HG02840 (cell line): ENCODE data around the gene NCOR1.

Source experiments
- ATAC-seq: cut with Tn5 transposase; IDR thresholded peaks from one replicate; pipeline ENCODE4 v1.9.1; 2021; ENCODE audit warnings: mild to moderate bottlenecking, moderate library complexity, moderate number of reproducible peaks; ENCODE audit not compliant: unreplicated experiment, low FRiP score

NCOR1 gene

GRCh38 chr17:16046966-16047365 lies 168.4 kb downstream of the NCOR1 start:
- no peak for ATAC-seq

DNA sequence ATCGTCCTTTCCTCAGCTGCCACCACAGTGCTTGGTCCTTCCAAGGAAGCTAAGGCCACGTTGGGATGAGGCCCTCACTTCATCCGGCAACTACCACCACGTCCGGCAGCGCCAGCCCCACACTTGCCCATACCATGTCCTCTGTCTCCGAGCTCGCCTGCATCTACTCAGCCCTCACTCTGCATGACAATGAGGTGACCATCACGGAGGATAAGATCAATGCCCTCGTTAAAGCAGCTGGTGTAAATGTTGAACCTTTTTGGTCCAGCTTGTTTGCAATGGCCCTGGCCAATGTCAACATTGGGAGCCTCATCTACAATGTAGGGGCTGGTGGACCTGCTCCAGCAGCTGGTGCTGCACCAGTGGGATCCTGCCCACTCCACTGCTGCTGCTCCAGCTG lies 170.8 kb downstream of the NCOR1 start:
- no peak for ATAC-seq

DNA sequence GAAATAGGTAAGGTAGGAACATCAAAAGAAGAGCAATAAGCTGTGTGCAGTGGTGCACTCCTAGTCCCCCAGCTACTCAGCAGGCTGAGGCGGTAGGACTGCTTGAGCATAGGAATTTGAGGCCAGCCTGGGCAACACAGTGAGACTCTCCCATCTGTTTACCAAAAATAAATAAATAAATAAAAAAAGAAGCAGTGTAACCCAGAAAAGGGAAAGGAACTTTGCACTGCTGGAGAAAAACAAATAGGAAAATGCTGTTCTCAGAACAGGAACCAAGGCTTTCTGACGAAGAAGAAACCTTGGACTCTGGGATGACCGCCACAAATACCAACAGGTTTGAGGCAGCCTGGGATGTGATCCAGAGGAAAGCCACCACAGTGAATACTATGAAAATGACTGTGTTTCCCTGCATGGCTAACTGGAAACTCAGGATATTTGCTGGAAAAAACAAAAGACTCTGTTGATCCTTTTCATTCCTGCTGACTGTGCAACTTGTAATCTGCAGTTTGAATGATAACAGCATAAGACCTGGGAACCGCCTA lies 174.6 kb downstream of the NCOR1 start:
- no peak for ATAC-seq

DNA sequence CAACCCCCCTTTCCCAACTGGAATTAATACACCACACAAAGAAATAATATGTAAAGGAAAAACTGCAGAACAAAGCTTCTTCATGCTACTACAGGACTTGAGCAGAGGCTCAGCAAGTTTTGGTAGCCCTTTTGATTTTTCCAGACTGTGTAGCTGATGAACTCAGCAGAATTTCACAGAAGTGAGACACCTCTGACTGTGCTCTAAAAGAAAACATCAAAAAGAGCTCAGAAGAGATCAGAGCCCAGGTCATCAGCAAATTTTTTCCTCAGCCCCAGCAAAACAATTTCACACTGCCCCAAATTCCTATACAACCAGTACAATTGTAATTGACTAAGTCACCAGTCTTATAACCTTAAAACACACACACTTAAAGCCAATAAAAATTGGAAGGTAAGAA lies 177.7 kb downstream of the NCOR1 start:
- no peak for ATAC-seq

DNA sequence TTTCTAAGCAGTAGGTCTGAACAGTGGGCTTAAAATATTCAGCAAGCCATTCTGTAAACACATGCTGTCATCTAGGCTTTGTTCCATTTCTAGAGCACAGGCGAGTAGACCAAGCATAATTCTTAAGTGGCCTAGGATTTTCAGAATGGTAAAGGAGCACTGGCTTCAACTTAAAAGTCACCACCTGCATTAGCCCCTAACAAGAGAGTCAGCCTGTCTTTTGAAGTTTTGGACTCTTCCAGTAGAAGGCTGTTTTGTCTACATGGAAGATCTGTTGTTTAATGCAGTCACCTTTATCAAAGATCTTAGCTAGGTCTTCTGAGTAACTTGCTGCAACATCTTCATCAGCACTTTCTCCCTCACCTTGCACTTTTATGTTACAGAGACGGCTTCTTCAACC lies 179.1 kb downstream of the NCOR1 start:
- no peak for ATAC-seq

DNA sequence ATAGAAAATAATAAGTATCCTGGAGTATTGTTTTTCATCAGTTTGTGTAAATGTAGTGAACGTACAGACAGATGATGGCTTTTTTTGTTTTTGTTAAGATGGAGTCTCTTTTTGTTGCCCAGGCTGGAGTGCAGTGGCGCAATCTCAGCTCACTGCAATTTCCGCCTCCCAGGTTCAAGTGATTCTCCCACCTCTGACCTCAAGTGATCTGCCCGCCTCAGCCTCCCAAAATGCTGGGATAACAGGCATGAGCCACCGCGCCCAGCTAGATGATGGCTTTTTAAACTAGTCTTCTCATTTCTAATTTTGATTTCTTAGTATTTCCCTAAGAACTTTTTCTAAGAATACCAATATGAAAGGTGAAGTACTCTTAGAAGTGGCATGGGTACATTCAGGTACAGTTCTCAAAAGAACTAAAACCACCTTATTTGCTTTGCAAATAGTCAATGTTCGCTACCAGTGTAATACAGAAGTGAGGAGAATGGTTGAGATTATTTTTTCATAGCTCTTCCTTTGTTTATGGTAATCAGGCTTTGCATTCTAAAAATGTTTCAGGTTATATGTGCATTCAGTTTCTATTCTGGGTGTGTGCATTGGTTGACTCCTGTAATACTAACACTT lies 181.5 kb downstream of the NCOR1 start:
- no peak for ATAC-seq

DNA sequence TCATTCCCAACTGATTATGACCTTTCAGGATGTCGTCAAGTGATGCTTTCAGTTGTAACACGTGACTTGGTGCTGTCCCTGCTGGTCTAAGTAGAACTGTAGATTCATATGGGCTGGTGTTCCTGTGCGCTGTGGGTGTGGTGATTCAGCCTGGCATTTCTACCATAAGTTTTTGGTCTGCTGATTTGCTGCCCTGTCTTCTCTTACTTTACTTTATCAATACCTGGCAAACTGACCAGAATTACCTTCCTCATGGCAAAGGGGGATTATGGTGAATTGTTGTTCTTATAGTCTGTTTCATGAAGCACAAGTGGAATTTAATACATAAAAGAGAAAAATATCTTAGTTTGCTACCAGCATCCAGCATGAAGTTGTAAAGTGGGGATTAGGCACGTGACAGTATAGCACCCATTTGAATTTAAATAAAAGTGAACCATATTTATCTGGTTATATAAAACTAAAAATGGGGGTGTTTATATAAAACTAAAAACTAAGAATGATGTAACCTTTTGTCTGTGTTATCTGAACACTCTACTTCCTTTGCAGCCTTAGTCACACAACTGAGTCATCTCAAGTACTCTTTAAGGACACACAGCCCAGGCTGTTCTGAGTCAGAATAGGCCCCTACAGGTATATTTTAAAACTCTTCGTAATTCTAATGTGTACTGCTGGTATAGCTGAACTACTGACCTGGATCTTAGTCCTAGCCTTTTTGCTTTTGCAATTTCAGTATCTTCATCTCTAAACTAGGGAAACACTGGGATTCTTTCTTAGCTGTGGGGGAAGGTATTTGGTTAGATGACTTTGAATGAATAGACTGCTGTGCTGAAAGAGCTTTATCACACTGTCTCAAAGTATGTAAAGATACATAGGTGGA lies 187.4 kb downstream of the NCOR1 start:
- peak; percentile 61 for ATAC-seq

- no peak for ATAC-seq
Observed at GRCh38 chr17:16026895-16027294, 188.4 kb downstream of the NCOR1 start.

GRCh38 chr17:16025202-16025601 lies 190.1 kb downstream of the NCOR1 start:
- no peak for ATAC-seq

GRCh38 chr17:16023881-16024280 lies 191.5 kb downstream of the NCOR1 start:
- ATAC-seq = no peak

GRCh38 chr17:16019347-16019746 lies 196.0 kb downstream of the NCOR1 start:
- ATAC-seq = no peak

DNA sequence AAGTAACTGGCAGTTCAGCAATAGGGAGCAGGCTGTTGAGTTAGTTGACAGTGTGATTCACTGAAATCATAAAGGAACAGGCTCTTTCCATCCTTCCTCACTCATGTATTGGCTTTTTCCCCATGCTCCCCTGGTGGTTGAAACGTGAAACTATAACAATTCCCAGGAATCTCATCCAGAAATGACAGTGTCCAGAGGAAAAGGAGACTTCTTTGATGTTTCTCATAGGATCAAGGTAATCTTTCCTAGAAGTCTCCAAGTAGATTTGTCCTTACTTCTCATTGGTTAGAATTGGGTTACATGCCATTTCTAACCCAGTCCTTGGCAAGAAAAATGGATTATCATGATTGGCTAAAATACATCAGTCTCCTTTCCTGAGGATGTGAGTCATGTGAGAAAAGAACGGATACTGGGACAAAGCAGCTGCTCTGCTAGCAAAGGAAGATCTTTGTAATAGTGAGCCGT lies 201.4 kb downstream of the NCOR1 start:
- no peak for ATAC-seq

DNA sequence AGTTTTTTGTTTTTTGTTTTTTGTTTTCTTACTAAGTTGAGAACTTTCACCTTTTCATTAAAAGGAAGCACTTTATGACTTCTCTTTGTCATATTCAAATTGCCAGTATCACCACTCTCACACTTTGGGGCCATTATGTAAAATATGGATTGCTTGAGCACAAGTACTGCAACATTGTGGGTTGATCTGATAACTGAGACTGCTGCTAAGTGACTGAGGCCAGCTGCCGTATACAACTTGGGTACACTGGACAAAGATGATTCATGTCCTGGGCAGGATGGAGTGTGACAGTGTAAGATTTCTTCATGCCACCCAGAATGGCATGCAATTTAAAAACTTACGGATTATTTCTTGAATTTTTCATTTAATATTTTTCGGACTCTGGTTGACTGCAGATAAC lies 207.9 kb downstream of the NCOR1 start:
- no peak for ATAC-seq

DNA sequence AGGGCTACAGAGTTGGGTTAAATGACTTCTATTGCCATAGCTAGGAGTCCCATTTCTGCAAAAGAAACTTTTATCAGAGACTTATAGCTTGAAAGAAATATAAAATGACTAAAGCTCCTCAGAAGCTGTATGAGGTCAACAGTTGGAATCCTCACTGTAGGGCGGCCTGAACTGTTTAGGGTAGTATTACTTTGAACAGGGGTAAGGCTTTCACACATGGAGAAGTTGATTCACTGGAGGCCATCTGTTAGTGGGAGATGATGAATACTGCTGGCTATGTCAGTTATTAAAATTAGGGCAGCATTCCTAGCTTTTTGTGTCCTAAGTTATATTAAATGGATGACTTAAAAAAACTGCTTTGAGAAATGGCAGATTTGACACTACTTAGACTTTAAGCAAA lies 209.7 kb downstream of the NCOR1 start:
- no peak for ATAC-seq

DNA sequence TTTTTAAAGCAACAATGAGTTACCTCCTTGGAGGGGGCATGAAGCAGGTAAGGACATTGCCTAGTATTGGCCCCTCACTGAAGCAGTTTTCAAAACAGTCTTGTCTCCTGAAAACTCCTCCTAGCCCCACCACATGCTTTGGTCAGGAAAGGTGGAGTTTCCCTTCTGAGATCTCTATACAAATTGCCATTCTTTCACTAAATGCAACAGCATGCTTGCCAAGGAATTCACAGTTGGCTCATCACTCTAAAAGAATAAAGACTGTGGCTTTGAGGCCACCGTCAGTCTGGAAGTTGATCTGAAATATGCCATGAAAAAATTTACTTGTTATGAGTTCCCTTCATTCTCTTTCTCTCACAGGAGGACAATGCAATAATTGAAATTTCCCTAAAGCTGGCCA lies 211.5 kb downstream of the NCOR1 start:
- no peak for ATAC-seq

GRCh38 chr17:16002708-16003260 lies 212.6 kb downstream of the NCOR1 start:
- ATAC-seq = no peak

DNA sequence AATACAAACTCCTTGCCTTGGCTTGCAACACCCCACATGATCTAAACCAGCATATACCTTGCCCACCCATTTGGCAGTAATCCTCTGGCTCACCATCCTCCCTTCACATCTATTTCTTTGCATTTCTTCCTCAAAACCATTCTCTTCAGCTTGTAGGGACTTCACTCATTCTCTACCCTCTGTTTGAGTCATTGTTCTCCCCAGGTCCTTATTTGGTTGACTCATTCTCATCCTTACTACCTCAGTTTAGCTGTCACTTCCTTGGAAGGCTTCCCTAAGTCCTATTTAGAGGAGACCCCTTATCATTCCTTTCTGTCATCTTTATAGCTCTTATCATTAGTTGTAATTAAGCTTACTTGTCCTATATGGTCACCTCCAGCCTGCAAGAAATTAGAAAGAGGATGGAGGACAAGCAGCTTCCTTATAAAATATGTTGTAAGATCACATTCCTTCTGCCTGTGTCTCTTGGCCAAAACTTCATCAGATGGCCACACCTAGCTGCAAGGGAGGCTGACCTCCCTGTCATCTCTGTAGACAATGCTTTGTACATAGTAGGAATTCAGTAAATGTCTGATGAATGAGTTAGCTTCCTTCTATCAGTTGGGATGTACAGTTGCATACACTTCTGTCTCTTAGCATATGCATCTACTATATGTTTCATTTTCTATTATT lies 214.0 kb downstream of the NCOR1 start:
- ATAC-seq = no peak

- peak; percentile 40 for ATAC-seq
Observed at GRCh38 chr17:15999974-16000827, 215.1 kb downstream of the NCOR1 start.

DNA sequence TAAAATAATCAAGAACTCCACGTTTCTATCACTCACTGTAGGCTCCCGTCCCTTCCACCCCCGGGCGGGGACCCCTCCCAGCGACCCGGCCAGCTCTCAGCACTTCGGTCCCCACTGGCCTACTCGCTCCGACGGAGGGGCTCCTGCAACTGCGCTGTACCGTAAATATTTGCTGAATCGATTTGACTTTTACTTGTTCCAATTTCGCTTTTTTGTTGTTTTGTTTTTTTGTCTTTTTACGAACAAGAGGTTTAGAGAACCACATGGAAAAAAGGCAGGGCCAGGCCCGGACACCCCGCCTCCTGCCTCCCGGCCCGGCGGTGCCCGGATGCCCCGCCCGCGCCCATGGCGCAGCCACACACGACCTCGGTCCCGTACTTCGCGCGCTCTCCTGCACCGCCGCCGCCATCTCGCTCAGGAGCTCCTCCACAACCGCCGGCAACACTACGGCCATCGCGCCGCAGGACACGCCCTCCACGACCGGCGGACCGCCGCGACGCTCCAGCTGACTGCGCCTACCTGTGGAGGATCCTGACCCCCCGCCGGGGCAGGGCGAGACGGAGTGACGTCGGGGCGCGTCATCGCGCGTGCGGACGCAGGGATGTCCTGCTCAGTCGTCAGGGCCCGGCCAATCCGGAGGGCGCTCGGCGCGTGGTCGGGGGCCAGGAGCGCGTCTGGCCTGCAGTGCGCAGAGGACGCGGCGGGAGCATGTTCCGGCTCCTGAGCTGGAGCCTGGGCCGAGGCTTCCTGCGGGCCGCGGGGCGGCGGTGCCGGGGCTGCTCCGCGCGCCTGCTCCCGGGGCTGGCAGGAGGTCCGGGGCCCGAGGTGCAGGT lies 216.0 kb downstream of the NCOR1 start, which contains the start of the genes TTC19 and ZSWIM7:
Gene TTC19, plus strand, starts transcription at position 684 of the 833 bp plus-strand sequence. Its CDS starts 25 bp downstream, at position 709.
Gene ZSWIM7, minus strand, starts transcription at position 564 of the 833 bp plus-strand sequence. Its CDS starts 110 bp downstream, at position 454.
- ATAC-seq = peak; percentile 93
